Measurements from ENCODE around the gene KRT72. TPM values are rescaled to one million over a fixed set of nuclear protein-coding genes. Genes with fewer than 3 reads are reported as not detected.

The KRT72 gene
- polyA plus RNA-seq (2014; cell fraction: cytosol; rRNA removed), result not detected in 2 replicates
- polyA plus RNA-seq (2014; cell fraction: nucleus; rRNA removed), result not detected in 2 replicates

- DNase-seq (ENCODE audit: low spot score), result no peak
These were observed at the start of gene KRT72 for GRCh38 chr12:52600941-52601481. TSS of gene KRT72 (minus strand) at chr12:52601463. CDS start at chr12:52601452, 11 bp downstream.

- DNase-seq (ENCODE audit: low spot score), result no peak
These were observed 49.3 kb upstream of the KRT72 start for GRCh38 chr12:52650520-52651081.

- DNase-seq (ENCODE audit: low spot score), result no peak
These were observed 47.8 kb upstream of the KRT72 start for GRCh38 chr12:52649066-52649465.

DNA sequence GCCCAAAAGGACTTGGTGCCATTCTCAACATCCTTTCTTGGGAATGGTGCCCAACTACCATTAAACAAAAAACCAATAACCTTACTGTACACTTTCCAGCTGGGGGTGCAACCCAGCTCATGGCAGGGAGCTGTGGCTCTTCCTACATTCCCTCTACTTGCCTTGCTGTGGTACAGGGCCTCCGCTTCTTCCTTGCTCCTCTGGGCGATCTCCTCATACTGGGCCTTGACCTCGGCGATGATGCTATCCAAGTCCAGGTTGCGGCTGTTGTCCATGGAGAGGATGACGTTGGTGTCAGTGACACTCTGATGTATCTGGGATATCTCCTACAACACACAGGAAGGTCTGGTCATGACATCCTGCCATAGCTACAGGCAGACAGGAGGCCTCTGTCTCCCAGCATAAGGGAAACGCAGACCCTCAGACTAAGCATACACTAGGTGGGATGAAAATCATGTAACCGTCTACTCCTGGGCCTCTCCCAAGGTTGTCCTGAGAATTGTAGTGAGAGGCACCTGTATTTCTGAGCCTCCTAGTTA lies 46.8 kb upstream of the KRT72 start:
- DNase-seq (ENCODE audit: low spot score), result no peak

GRCh38 chr12:52647601-52648000 lies 46.3 kb upstream of the KRT72 start:
- DNase-seq (ENCODE audit: low spot score), result no peak

DNA sequence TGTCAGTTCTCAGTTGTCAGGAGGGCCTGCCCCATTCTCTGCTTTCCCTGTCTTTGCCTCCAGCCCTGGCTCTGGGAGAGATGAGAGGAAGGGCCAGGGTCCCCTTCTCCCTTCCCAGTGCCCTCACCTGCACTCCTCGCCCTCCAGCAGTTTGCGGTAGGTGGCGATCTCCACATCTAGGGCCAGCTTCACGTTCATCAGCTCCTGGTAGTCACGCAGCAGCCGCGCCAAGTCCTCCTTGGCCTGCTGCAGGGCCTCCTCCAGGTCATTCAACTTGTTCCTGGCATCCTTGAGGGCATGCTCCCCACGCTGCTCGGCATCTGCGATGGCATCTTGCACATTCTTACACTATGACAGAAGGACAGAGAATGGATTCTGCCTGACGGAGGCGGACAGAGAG lies 45.4 kb upstream of the KRT72 start:
- DNase-seq (ENCODE audit: low spot score), result no peak

GRCh38 chr12:52645982-52646381 lies 44.7 kb upstream of the KRT72 start:
- no peak for DNase-seq (ENCODE audit: low spot score)

- DNase-seq (ENCODE audit: low spot score), result no peak
These were observed 44.0 kb upstream of the KRT72 start for GRCh38 chr12:52645120-52645761.

- no peak for DNase-seq (ENCODE audit: low spot score)
These were observed 42.8 kb upstream of the KRT72 start for GRCh38 chr12:52644078-52644415.

- DNase-seq (ENCODE audit: low spot score), result no peak
These were observed 42.2 kb upstream of the KRT72 start for GRCh38 chr12:52643233-52644077.

GRCh38 chr12:52641468-52641867 lies 40.2 kb upstream of the KRT72 start:
- no peak for DNase-seq (ENCODE audit: low spot score)

DNA sequence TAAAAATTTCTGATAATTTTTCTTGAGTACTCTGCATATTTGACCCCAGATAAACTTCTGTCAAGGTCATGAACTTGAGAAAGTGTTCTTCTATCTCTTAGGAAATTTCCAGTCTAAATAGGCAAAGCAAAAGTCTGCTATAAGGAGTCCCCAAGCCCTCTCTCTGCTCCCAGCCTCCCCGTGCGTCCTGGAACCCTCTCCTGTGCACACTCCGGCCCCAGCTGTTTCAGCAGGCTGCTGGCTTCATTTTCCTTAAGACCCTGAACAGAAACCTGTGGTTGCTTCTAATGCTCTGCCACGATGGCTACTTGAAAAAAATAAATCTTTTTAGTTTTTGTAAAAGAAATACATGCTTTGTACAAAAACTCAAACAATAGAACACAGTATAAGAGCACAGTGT lies 36.0 kb upstream of the KRT72 start:
- no peak for DNase-seq (ENCODE audit: low spot score)

DNA sequence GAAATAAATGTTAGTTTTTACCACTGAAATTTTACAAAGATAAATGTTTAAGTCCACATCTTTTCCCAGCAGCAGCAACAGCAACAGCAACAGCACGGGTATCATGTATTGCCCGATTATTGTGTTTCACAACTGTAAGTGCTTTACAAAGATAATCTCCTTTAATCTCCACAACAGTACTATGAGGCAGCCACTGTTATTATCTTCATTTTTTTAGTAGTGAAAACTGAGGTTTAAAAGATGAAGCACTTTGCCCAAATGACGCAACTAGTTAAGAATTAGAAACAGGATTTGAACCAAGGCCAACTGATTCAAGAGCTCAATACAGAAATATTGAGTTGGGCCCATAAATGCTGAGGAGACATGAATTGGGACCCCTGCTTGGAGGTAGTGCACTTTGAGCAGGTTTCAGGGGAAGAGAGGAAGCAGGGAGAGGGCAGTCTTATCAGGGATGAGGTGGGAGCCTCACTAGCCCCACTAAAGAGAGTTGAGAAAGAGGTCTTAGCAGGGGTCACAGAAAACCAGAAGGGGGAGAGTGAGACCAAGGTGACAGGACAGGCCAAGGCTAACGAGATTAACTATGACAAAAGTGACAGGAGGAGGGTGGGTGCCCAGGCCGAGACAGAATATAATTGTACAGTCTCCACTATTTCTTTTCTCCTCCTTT lies 35.5 kb upstream of the KRT72 start:
- DNase-seq (ENCODE audit: low spot score), result no peak

DNA sequence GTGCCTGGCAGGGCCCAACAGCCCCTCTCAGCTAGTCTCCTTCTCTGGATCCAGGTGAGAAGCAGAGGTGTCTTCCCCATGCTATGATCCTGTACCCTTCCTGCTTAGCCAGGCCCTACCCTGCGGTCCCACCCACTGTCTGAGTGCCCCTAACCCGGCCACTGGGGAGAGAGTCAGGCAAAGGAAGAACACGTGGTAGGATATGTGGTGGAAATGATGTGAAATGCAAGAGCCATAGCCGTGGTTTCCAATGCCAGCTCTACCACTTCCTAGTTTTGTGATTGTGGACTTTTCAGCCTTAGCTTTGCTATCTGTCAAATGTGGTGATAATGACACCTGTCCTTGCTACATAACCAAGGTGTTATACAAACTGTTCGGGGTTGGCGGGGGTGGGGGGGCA lies 34.9 kb upstream of the KRT72 start:
- DNase-seq (ENCODE audit: low spot score), result no peak

DNA sequence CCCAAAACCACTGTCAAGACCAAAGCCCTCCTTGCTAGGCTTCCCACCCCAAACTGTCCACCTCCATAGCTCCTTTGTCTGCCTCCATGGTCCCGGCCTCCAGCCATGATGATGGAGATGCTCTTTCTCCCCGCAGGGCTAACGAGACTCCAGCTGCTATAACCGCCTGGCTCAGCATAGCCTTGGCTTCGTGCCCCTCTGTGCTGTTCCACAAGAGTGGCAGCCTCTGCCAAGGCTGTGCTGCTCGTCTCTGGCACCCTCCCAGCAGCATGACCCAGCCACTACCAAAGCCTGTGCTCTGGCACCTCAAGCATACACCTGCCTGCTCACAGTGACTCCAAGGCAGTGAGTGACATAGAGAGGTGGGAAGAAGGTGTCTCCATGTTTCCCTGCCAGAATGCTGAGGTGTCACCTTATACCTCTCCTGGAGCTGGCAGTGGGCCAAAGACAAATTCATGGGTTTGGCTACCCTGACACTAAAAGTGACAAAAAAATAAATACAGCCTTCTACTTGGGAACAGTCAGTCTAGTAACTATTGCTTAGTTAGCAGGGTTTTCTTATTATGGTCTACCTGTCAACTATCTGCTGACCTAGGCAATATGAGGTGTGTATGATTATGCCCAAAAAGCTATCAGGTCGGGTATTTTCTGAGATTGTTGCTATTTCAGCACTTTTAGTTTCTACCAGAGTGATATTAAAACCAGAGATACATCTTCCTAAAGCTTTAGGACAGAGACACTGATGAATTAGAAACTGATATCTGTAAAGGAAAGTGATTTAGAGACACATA lies 33.2 kb upstream of the KRT72 start:
- no peak for DNase-seq (ENCODE audit: low spot score)

DNA sequence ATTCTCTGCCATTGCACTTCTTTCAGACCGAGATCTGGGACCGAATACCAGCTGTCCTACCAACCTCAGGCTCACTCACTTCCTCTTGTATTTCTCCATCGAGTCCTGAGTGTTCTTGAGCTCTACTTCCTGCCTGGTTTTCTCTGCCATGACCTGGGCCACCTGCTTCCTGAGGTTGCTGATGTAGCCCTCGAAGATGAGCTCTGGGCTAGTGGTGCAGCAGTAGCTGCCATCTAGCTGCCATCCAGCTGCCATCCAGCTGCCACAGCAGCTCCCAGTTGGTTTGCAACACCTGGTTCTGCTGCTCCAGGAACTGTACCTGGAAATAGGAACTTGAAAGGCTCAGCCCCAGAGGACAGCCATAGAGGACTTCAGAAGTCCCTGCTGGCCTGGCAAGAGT lies 32.1 kb upstream of the KRT72 start:
- DNase-seq (ENCODE audit: low spot score), result no peak

DNA sequence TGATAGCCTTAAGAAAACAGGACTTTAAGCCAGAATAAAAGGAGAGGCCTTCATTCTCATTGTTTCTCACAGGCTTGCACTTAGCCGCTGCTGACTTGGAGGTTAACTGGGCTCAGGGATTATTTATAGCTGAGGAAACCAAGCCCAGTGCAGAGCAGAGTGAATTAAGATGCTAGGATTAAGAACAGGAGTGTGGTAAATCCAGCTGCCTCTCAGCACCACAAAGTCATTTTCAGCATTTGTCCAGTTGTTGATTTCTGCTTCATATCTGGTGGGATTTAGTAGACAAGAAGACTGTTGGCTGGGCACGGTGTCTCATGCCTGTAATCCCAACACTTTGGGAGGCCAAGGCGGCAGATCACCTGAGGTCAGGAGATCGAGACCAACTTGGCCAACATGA lies 31.4 kb upstream of the KRT72 start:
- no peak for DNase-seq (ENCODE audit: low spot score)

- DNase-seq (ENCODE audit: low spot score), result no peak
These were observed 30.6 kb upstream of the KRT72 start for GRCh38 chr12:52631676-52632459.

DNA sequence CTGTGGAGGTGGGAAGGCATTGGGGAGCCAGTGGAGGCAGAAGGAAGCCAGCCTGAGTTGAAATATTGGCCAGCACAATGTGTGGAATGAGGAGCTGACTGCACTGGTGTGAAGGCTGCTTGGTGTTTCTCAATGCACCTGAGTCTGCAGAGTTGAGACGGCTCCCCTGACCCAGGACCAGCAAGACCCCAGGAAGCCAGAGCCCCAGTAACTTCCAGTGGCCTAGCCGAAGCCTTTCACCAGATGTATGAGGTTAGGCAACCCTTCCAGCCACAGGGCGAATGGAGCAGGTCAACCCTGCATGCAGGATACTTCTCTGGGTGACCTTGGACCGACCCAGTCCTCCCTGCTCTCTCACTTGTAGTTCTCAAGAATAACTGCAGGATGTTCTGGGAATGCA lies 30.0 kb upstream of the KRT72 start:
- DNase-seq (ENCODE audit: low spot score), result no peak

DNA sequence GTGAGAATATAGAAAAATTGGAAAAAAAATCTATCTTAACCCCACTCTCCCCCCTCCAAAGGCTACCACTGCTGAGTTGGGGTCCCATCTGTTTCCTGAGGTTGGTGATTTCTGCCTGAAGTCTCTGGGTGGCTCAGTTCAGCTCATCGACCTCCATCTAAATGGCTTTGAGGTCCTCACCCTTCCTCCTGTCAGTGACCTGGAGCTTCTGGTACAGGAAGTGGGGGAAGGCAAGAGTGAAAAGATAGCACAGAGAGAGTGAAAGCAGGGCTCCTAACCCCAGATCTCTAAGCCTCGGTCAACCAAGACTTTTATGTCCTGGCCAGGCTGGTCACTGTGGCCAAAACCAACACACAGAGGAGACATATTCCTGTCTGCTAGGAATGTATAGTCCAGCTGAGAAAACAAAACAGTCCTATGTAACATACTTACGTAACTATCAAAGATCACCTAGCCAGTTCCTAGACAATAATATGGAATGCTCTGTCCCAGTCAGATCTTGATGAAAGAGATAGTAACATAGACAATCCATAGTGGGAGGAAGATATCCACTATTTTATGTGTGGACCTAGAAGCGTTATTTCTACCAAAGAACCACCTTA lies 29.4 kb upstream of the KRT72 start:
- no peak for DNase-seq (ENCODE audit: low spot score)

All from SK-N-DZ (cell line).